ENCODE results near the gene MTA3. TPM values are rescaled to one million over a fixed set of nuclear protein-coding genes. Genes with fewer than 3 reads are reported as not detected.

MTA3 gene
- total and polyA plus RNA-seq, 2 donors (not counting 1 experiment from before 2014, with no cell fraction given), result 13.4 to 33.2 TPM

DNA sequence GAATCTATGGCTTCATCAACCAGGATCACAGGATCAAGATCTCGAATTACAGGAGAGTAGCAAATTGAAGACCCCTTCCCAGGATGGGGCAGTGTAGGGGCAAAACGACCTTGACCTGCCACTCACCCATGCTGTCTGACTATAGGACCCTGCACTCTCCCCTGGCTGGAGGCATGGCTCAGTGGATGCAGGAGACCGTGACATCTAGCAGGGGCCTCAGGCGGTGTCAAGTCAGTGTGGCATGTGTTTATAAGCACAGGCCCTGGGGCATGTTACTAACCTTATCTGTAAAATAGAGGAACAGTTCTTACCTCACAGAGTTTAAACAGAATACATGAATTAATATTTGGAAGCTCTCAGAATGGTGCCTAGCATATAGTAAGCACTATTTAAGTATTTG, 220.4 kb downstream of the MTA3 start:
- Histone ChIP-seq H3K36me3 (replicated peaks in 1 of 2; ENCODE audit: control extremely low read depth in 1 of 2, control insufficient read depth in 1 of 2, extremely low read depth in 1 of 2, insufficient read depth in 2 of 2, low read length in 1 of 2) (no peaks in the 10 kb centered on the region), H2AFZ (ENCODE audit: insufficient read depth, low read depth, low read length, poor library complexity, severe bottlenecking) (no peak overlapping the region), H4K20me1 (ENCODE audit: control insufficient read depth, insufficient read depth, low read length, poor library complexity, severe bottlenecking) (no peaks in the 10 kb centered on the region), H3K4me1 (ENCODE audit: control insufficient read depth in 2 of 2, insufficient read depth in 2 of 2, low read length in 2 of 2) (peaks cover 14 to 19% of the 10 kb centered on the region in 2 donors), H3K4me3 (ENCODE audit: control extremely low read depth in 1 of 5, extremely low read depth in 1 of 5, insufficient read depth in 1 of 5, low read depth in 2 of 5, low read length in 4 of 5) (no peak overlapping the region), H3K4me2 (replicated peaks; ENCODE audit: low read depth, low read length, poor library complexity, severe bottlenecking) (no peak overlapping the region), H3K27ac (ENCODE audit: low read length in 2 of 2) (no peak overlapping the region), H3K79me2 (ENCODE audit: control insufficient read depth, insufficient read depth, low read length) (peaks cover 35% of the 10 kb centered on the region), H3K27me3 (replicated peaks in 1 of 4; ENCODE audit: control extremely low read depth in 1 of 4, control insufficient read depth in 3 of 4, insufficient read depth in 4 of 4, low read length in 3 of 4) (no peaks in the 10 kb centered on the region), H3K9me3 (ENCODE audit: control extremely low read depth in 1 of 3, control insufficient read depth in 2 of 3, insufficient read depth in 1 of 3, low read length in 2 of 3) (no peaks in the 10 kb centered on the region), H3K9ac (ENCODE audit: low read length) (no peak overlapping the region)
- Mint-ChIP-seq H3K9me3 (ENCODE audit: insufficient read depth) (no peaks in the 10 kb centered on the region), H3K27ac (no peak overlapping the region), H3K4me3 (no peak overlapping the region), H3K27me3 (no peaks in the 10 kb centered on the region), H3K4me1 (peaks cover 22% of the 10 kb centered on the region)
- intact Hi-C loops (cut with micrococcal nuclease), result no loop called here
- POLR2A ChIA-PET, result no interaction called here
- no peak for ATAC-seq (ENCODE audit: low read depth)
- 46% methylated on average over 2 of the region's 4 CpGs for WGBS (ENCODE audit: insufficient coverage)
- TF ChIP-seq EZH2 (IDR thresholded peaks at IDR 0.05; ENCODE audit: borderline replicate concordance, insufficient read depth, low read depth, low read length, poor library complexity, severe bottlenecking), result no peak
- TF ChIP-seq, protein P1, sequence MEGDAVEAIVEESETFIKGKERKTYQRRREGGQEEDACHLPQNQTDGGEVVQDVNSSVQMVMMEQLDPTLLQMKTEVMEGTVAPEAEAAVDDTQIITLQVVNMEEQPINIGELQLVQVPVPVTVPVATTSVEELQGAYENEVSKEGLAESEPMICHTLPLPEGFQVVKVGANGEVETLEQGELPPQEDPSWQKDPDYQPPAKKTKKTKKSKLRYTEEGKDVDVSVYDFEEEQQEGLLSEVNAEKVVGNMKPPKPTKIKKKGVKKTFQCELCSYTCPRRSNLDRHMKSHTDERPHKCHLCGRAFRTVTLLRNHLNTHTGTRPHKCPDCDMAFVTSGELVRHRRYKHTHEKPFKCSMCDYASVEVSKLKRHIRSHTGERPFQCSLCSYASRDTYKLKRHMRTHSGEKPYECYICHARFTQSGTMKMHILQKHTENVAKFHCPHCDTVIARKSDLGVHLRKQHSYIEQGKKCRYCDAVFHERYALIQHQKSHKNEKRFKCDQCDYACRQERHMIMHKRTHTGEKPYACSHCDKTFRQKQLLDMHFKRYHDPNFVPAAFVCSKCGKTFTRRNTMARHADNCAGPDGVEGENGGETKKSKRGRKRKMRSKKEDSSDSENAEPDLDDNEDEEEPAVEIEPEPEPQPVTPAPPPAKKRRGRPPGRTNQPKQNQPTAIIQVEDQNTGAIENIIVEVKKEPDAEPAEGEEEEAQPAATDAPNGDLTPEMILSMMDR (IDR thresholded peaks at IDR 0.05), result no peak
- CTCF ChIA-PET, result no interaction called here
- DNase-seq, result no peak

DNA sequence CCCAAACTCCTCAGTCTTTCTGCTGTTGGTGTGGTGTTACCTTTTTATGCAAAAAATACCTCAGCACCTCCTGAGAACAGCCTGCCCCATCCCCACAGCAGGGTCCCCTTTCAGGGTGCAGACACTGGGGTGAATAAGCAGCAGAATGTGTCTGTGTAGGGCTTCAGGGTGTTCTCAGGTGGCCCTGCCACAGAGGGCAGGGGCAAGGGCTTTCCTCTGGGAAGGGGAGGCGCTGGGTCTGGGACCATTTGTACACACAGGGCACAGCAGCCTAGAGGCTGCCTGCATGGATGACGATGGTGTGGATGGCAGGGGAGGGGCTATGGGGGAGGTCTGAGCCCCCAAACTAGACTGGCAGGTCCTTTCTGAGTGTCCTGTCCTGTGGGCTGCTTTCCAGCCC, 221.3 kb downstream of the MTA3 start:
- Histone ChIP-seq H3K4me3 (ENCODE audit: control extremely low read depth in 1 of 5, extremely low read depth in 1 of 5, insufficient read depth in 1 of 5, low read depth in 2 of 5, low read length in 4 of 5) (no peak overlapping the region), H3K9me3 (ENCODE audit: control extremely low read depth in 1 of 3, control insufficient read depth in 2 of 3, insufficient read depth in 1 of 3, low read length in 2 of 3) (no peaks in the 10 kb centered on the region), H3K4me1 (ENCODE audit: control insufficient read depth in 2 of 2, insufficient read depth in 2 of 2, low read length in 2 of 2) (peaks cover 18 to 28% of the 10 kb centered on the region in 2 donors), H2AFZ (ENCODE audit: insufficient read depth, low read depth, low read length, poor library complexity, severe bottlenecking) (no peak overlapping the region), H3K4me2 (replicated peaks; ENCODE audit: low read depth, low read length, poor library complexity, severe bottlenecking) (no peak overlapping the region), H3K9ac (ENCODE audit: low read length) (no peak overlapping the region), H3K27me3 (replicated peaks in 1 of 4; ENCODE audit: control extremely low read depth in 1 of 4, control insufficient read depth in 3 of 4, insufficient read depth in 4 of 4, low read length in 3 of 4) (no peaks in the 10 kb centered on the region), H3K27ac (ENCODE audit: low read length in 2 of 2) (no peak overlapping the region), H4K20me1 (ENCODE audit: control insufficient read depth, insufficient read depth, low read length, poor library complexity, severe bottlenecking) (no peaks in the 10 kb centered on the region), H3K79me2 (ENCODE audit: control insufficient read depth, insufficient read depth, low read length) (peaks cover 35% of the 10 kb centered on the region), H3K36me3 (replicated peaks in 1 of 2; ENCODE audit: control extremely low read depth in 1 of 2, control insufficient read depth in 1 of 2, extremely low read depth in 1 of 2, insufficient read depth in 2 of 2, low read length in 1 of 2) (no peaks in the 10 kb centered on the region)
- intact Hi-C loops (cut with micrococcal nuclease), result loop anchor here (5.0 kb wide), 1 partner anchor 127 kb away; no protein-coding TSS in a partner anchor
- H3K27me3 Mint-ChIP-seq, result no peaks in the 10 kb centered on the region
- TF ChIP-seq EZH2 (IDR thresholded peaks at IDR 0.05; ENCODE audit: borderline replicate concordance, insufficient read depth, low read depth, low read length, poor library complexity, severe bottlenecking), result no peak
- TF ChIP-seq, protein P1 (IDR thresholded peaks at IDR 0.05), result no peak
- WGBS (ENCODE audit: insufficient coverage), result 100% methylated on average over 2 of the region's 2 CpGs
- ChIA-PET CTCF (no interaction called here), POLR2A (interaction anchor here (0.8 kb wide), 1 partner anchor 954 kb away, joined by 4 read pairs; no protein-coding TSS in a partner anchor)
- H3K9me3 Mint-ChIP-seq (ENCODE audit: insufficient read depth), result no peaks in the 10 kb centered on the region
- H3K27ac Mint-ChIP-seq, result no peak overlapping the region
- peak overlapping the region; percentile 13 for H3K4me3 Mint-ChIP-seq
- ATAC-seq (ENCODE audit: low read depth) (no peak), DNase-seq (no peak)
- H3K4me1 Mint-ChIP-seq, result peaks cover 30% of the 10 kb centered on the region

Measured in B cell (primary cell).